ENCODE measurements around the gene REEP1. TPM values are rescaled to one million over a fixed set of nuclear protein-coding genes. Genes with fewer than 3 reads are reported as not detected.

REEP1 gene
- total and polyA plus RNA-seq, 2 of the 4 experiments (the other 2 are of a cell fraction): under 0.01 to 0.03 TPM

DNA sequence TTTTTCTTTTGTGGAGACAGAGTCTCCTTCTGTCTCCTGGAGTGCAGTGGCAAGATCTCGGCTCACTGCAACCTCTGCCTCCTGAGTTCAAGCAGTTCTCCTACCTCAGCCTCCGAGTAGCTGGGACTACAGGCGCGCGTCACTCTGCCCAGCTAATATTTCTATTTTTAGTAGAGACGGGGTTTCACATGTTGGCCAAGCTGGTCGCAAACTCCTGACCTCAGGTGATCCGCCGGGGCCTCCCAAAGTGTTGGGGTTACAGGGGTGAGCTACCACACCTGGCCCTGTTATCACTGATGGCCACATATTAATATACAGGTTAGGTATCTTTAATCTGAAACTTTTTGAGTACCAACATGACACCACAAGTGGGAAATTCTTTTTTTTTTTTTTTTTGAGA is 134.7 kb downstream of the REEP1 start:
- H2BK5ac ChIP-seq (ENCODE audit: low read depth, low read length, poor library complexity, severe bottlenecking): no peak overlapping the region
- no peak for TF ChIP-seq NFE2L2 (IDR thresholded peaks at IDR 0.05; ENCODE audit: low read depth, low read length)
- no peak for TF ChIP-seq RAD21 (IDR thresholded peaks at IDR 0.05; ENCODE audit: low read length)
- no peak for TF ChIP-seq CEBPB (IDR thresholded peaks at IDR 0.05; ENCODE audit: low read depth, low read length)
- TF ChIP-seq, protein P1, sequence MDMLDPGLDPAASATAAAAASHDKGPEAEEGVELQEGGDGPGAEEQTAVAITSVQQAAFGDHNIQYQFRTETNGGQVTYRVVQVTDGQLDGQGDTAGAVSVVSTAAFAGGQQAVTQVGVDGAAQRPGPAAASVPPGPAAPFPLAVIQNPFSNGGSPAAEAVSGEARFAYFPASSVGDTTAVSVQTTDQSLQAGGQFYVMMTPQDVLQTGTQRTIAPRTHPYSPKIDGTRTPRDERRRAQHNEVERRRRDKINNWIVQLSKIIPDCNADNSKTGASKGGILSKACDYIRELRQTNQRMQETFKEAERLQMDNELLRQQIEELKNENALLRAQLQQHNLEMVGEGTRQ (IDR thresholded peaks at IDR 0.05; ENCODE audit: low read depth, low read length): no peak
- no peak overlapping the region for H3K18ac ChIP-seq (ENCODE audit: low read depth, low read length)
- ChIA-PET CTCF (interaction anchor here (1.3 kb wide), 1 partner anchor 19 kb away, joined by 3 read pairs; no protein-coding TSS in a partner anchor), POLR2A (ENCODE audit: unreplicated experiment) (no interaction called here)
- no peak for ATAC-seq (ENCODE audit: low read depth)
- dilution Hi-C loops (cut with HindIII; ENCODE audit: low sequenced_read_pairs, unreplicated experiment) (no loop called here), intact Hi-C loops (cut with micrococcal nuclease) (no loop called here), in situ Hi-C loops (cut with MboI; ENCODE audit: low sequenced_read_pairs) (no loop called here)
- no peak overlapping the region for H3K9ac ChIP-seq (ENCODE audit: low read depth, low read length)
- no TSS peak for BruUV-seq (replicated peaks)
- H3K14ac ChIP-seq (replicated peaks; ENCODE audit: low read depth, low read length): no peak overlapping the region
- no peak overlapping the region for H2BK15ac ChIP-seq (ENCODE audit: low read depth, low read length)
- no peak overlapping the region for H3K56ac ChIP-seq (ENCODE audit: extremely low read depth, insufficient read depth, low read length)
- DNase-seq: no peak
- no peaks in the 10 kb centered on the region for H3K27me3 ChIP-seq (ENCODE audit: control insufficient read depth, insufficient read depth, low read length)
- H2AK5ac ChIP-seq (ENCODE audit: low read depth, low read length): no peak overlapping the region
- peaks cover 26 to 33% of the 10 kb centered on the region in 2 experiments for H3K79me1 ChIP-seq (ENCODE audit: low read depth in 1 of 2, low read length in 2 of 2)
- no peak overlapping the region for H4K91ac ChIP-seq (ENCODE audit: insufficient read depth, low read depth, low read length)
- no peak overlapping the region for H2BK120ac ChIP-seq (ENCODE audit: low read depth, low read length)
- no peak overlapping the region for H3K4ac ChIP-seq (ENCODE audit: low read depth, low read length)
- H4K5ac ChIP-seq (ENCODE audit: low read depth, low read length): no peak overlapping the region
- WGBS, 2 experiments (ENCODE audit: extremely low coverage in 2 of 2, insufficient read length in 1 of 2): 86% methylated on average over 5 of the region's 9 CpGs; no CpG with 5 or more reads in 1 of the 2 experiments
- H2AFZ ChIP-seq (replicated peaks; ENCODE audit: low read length, poor library complexity): no peak overlapping the region
- H4K20me1 ChIP-seq (ENCODE audit: insufficient read depth, low read length): no peaks in the 10 kb centered on the region; the same call in 1 of the 2 replicates
- no peaks in the 10 kb centered on the region for H3K9me3 ChIP-seq (ENCODE audit: control insufficient read depth, insufficient read depth, low read length)
- no peak overlapping the region for H3K4me3 ChIP-seq (ENCODE audit: insufficient read depth, low read depth, low read length)
- H4K8ac ChIP-seq (ENCODE audit: low read depth in 2 of 2, low read length in 2 of 2): no peak overlapping the region
- H3K23ac ChIP-seq (ENCODE audit: low read depth, low read length): no peak overlapping the region
- 0 out of 2 replicates have a peak, but pooled peaks cover 1% of the 10 kb centered on the region for H3K4me1 ChIP-seq (ENCODE audit: control insufficient read depth, insufficient read depth, low read length)
- no peak overlapping the region for H3K27ac ChIP-seq (ENCODE audit: insufficient read depth, low read length)
- H3K4me2 ChIP-seq (ENCODE audit: low read depth, low read length): no peak overlapping the region
- H2AK9ac ChIP-seq (replicated peaks; ENCODE audit: low read depth, low read length, poor library complexity): no peak overlapping the region
- no peak overlapping the region for H2BK20ac ChIP-seq (ENCODE audit: low read depth, low read length)
- H3K9me1 ChIP-seq (ENCODE audit: insufficient read depth, low read length): peaks cover 2% of the 10 kb centered on the region; the same call in 1 of the 2 replicates
- H3K36me3 ChIP-seq (ENCODE audit: control insufficient read depth, insufficient read depth, low read length): peaks cover 12% of the 10 kb centered on the region

All from IMR-90 (cell line).